Measurements from ENCODE around the gene MEIKIN. TPM values are rescaled to one million over a fixed set of nuclear protein-coding genes. Genes with fewer than 3 reads are reported as not detected.

Gene MEIKIN
- total RNA-seq, 2 experiments from 2014 or later = not detected

DNA sequence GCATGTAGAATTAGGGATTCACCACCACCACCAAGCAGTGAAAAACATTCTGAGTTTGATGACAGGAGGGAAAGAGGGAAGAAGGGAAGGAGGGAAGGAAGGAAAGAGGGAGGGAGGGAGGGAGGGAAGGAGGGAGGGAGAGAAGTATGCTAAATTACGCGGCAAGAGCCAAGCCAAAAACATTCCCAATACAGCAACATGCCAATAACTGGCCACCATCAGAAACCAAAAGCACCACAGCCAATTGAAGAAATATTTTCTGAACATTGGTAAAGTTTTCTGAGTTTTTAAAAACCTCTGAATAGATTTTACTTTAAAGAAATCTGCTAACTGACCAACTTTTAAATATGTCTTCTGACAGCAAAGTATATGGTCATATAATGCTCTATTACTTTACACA, 184.7 kb downstream of the MEIKIN start:
- ChIA-PET CTCF (no interaction called here), POLR2A (no interaction called here)
- H3K4me1 Mint-ChIP-seq = peaks cover 21% of the 10 kb centered on the region
- no peak for DNase-seq
- no peak for ATAC-seq
- H3K27me3 Mint-ChIP-seq = no peaks in the 10 kb centered on the region
- intact Hi-C loops (cut with DNase I, micrococcal nuclease) = no loop called here
- no peak overlapping the region for H3K4me3 Mint-ChIP-seq
- H3K9me3 Mint-ChIP-seq (ENCODE audit: low read depth) = peaks cover 6% of the 10 kb centered on the region
- no peak overlapping the region for H3K27ac Mint-ChIP-seq
- peaks cover 14% of the 10 kb centered on the region for H3K36me3 Mint-ChIP-seq (ENCODE audit: low read depth)

DNA sequence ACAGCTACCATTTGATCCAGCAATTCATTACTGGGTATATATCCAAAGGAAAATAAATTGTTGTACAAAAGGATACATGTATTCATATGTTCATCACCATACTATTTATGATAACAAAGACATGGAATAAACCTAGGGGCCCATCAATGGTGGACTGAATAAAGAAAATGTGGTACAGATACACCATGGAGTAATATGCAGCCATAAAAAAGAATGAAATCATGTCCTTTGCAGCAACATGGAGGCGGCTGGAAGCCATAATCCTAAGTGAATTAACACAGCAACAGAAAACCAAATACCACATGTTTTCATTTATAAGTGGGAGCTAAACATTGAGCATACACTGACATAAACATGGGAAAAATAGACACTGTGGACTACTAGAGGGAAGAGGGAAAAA, 185.8 kb downstream of the MEIKIN start:
- intact Hi-C loops (cut with DNase I, micrococcal nuclease) = no loop called here
- no peak for DNase-seq
- Mint-ChIP-seq H3K27ac (no peak overlapping the region), H3K4me3 (no peak overlapping the region), H3K9me3 (ENCODE audit: low read depth) (peaks cover 6% of the 10 kb centered on the region), H3K4me1 (peaks cover 23% of the 10 kb centered on the region), H3K27me3 (no peaks in the 10 kb centered on the region), H3K36me3 (ENCODE audit: low read depth) (peaks cover 10% of the 10 kb centered on the region)
- POLR2A ChIA-PET = no interaction called here
- no peak for ATAC-seq
- CTCF ChIA-PET = no interaction called here

DNA sequence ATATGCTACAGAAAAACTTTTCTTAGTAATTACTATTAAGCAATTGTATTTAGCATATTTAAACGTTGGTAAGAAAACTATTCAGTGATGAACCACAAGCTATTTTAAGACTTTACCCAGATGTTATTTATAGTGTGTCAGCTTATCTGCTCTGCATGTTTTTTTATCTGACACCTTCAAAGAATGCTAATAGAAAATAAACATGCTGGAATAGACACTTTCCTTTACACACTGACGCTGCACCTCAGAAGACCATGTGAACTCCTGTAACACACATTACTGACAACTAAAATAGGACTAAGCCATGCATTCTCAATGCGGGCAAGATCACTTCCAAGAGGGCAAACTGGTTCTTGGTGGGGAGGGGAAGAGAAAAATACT, 187.0 kb downstream of the MEIKIN start:
- CTCF ChIA-PET = no interaction called here
- Mint-ChIP-seq H3K36me3 (ENCODE audit: low read depth) (peaks cover 5% of the 10 kb centered on the region), H3K4me1 (peaks cover 26% of the 10 kb centered on the region), H3K27ac (no peak overlapping the region), H3K4me3 (no peak overlapping the region), H3K27me3 (no peaks in the 10 kb centered on the region), H3K9me3 (ENCODE audit: low read depth) (peaks cover 2% of the 10 kb centered on the region)
- intact Hi-C loops (cut with DNase I, micrococcal nuclease) = no loop called here
- ATAC-seq = no peak
- no peak for DNase-seq
- POLR2A ChIA-PET = no interaction called here

DNA sequence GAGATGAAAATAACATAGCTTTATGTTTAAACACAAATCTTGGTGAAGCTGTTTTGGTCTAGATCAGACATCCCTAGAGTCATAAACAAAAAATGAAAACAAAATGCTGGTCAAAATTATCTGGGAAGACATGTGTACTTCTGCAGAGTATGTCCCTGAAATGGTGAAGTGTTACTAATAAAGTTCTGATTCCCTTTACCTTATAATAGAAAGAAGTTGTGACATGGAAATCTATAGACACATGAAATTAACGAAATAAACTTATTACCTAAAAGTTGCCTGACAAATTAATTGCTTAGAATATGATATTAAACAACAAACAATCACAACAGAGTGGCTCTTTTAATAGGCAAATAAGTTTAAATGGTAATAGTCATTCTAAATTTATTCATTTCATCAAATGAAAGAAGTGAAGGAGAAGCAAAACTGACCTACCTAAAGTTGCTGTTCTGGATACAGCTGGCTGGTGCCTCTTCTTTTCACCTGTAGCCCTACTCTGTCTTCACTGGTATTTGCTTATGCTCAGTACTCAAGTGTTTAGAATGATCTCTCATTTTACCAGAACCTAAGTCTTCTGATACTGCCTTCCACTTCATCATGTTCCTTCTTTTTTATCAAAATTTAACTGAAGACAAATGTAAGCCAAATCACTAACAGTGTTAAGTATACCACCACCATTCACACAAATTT, 187.5 kb downstream of the MEIKIN start:
- ChIA-PET POLR2A (no interaction called here), CTCF (no interaction called here)
- ATAC-seq = no peak
- Mint-ChIP-seq H3K36me3 (ENCODE audit: low read depth) (peaks cover 7% of the 10 kb centered on the region), H3K9me3 (ENCODE audit: low read depth) (peaks cover 2% of the 10 kb centered on the region), H3K27me3 (no peaks in the 10 kb centered on the region), H3K4me1 (peaks cover 28% of the 10 kb centered on the region), H3K27ac (no peak overlapping the region), H3K4me3 (no peak overlapping the region)
- intact Hi-C loops (cut with DNase I, micrococcal nuclease) = no loop called here
- DNase-seq = no peak

Other genes with a start within 250 kb of the MEIKIN start
- gene FNIP1, start 148.6 kb downstream of the MEIKIN start, total RNA-seq = 10 to 100 TPM; 14.2 to 16.3 TPM
- gene ACSL6, start 66.0 kb upstream of the MEIKIN start, total RNA-seq = 1 to 10 TPM; 3.1 to 3.3 TPM
- gene IL3, start 115.0 kb upstream of the MEIKIN start, total RNA-seq = 10 to 100 TPM; 10.8 to 11.6 TPM
- 10 to 100 TPM; 52.6 to 59.5 TPM for gene CSF2, start 128.1 kb upstream of the MEIKIN start, total RNA-seq

Data from activated CD4-positive, alpha-beta T cell treated with anti-CD3 and anti-CD28 coated beads for 36 hours (primary cell).